HG03060 (cell line): ENCODE data around the gene FEZ2.
"Not testable (repeated sequence)": the region's sequence is repeated elsewhere in the genome, so short reads cannot be mapped to it uniquely, and the experiment has no call there.

Experiments
- ATAC-seq: cut with Tn5 transposase; IDR thresholded peaks from one replicate; pipeline ENCODE4 v1.9.1; 2021; ENCODE audit warnings: low read depth, moderate number of reproducible peaks; ENCODE audit not compliant: unreplicated experiment

The FEZ2 gene

GRCh38 chr2:36597532-36598377 lies at the start of gene FEZ2:
Gene FEZ2, minus strand, starts transcription at chr2:36598168. Its CDS starts 26 bp downstream, at chr2:36598142.
- peak; percentile 89 for ATAC-seq

GRCh38 chr2:36634981-36635597 lies 37.1 kb upstream of the FEZ2 start:
- ATAC-seq: no peak

- ATAC-seq: no peak
Measured at GRCh38 chr2:36633470-36634092, 35.6 kb upstream of the FEZ2 start.

GRCh38 chr2:36626756-36627155 lies 28.8 kb upstream of the FEZ2 start:
- no peak for ATAC-seq

GRCh38 chr2:36626071-36626470 lies 28.1 kb upstream of the FEZ2 start:
- ATAC-seq: no peak

GRCh38 chr2:36625304-36625703 lies 27.3 kb upstream of the FEZ2 start:
- ATAC-seq: no peak

GRCh38 chr2:36620321-36620720 lies 22.4 kb upstream of the FEZ2 start:
- ATAC-seq: no peak

- peak; percentile 87 for ATAC-seq
Measured at GRCh38 chr2:36618381-36618780, 20.4 kb upstream of the FEZ2 start.

GRCh38 chr2:36616947-36617346 lies 19.0 kb upstream of the FEZ2 start:
- ATAC-seq: no peak

GRCh38 chr2:36615222-36615621 lies 17.3 kb upstream of the FEZ2 start:
- ATAC-seq: no peak

- no peak for ATAC-seq
Measured at GRCh38 chr2:36613801-36614200, 15.8 kb upstream of the FEZ2 start.

- ATAC-seq: no peak
Measured at GRCh38 chr2:36611316-36611990, 13.5 kb upstream of the FEZ2 start.

GRCh38 chr2:36609507-36609906 lies 11.5 kb upstream of the FEZ2 start:
- ATAC-seq: no peak

- no peak for ATAC-seq
Measured at GRCh38 chr2:36607947-36608346, 10.0 kb upstream of the FEZ2 start.

GRCh38 chr2:36606925-36607324 lies 9.0 kb upstream of the FEZ2 start:
- no peak for ATAC-seq

- ATAC-seq: no peak
Measured at GRCh38 chr2:36605273-36605672, 7.3 kb upstream of the FEZ2 start.

- not testable (repeated sequence) for ATAC-seq
Measured at GRCh38 chr2:36603629-36604028, 5.7 kb upstream of the FEZ2 start.

- ATAC-seq: no peak
Measured at GRCh38 chr2:36597003-36597531, 901 bp downstream of the FEZ2 start.

- ATAC-seq: no peak
Measured at GRCh38 chr2:36596397-36596796, 1.6 kb downstream of the FEZ2 start.

GRCh38 chr2:36594849-36595248 lies 3.1 kb downstream of the FEZ2 start:
- no peak for ATAC-seq

- ATAC-seq: no peak
Measured at GRCh38 chr2:36589230-36589630, 8.7 kb downstream of the FEZ2 start.
